Uterine smooth muscle cell (primary cell): ENCODE data around the gene STPG4. TPM values are rescaled to one million over a fixed set of nuclear protein-coding genes. Genes with fewer than 3 reads are reported as not detected.

Experiments
- total RNA-seq: library from RNA; depleted of rRNA; stranded (reverse); fragments of >200 nt; gene quantifications from 2 replicates; pipeline ENCODE4 v1.2.3, GENCODE V29; 2014

Gene STPG4, protein sequence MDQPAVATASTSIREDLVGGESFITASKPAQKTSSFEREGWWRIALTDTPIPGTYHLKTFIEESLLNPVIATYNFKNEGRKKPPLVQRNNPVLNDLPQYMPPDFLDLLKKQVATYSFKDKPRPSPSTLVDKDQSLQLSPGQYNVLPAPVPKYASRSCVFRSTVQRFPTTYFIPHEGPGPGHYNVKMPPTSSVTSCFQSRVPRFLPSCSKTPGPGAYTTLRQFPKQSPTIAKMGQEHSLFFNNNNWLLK
- total RNA-seq = 0.12 and 0.44 TPM in 2 replicates

DNA sequence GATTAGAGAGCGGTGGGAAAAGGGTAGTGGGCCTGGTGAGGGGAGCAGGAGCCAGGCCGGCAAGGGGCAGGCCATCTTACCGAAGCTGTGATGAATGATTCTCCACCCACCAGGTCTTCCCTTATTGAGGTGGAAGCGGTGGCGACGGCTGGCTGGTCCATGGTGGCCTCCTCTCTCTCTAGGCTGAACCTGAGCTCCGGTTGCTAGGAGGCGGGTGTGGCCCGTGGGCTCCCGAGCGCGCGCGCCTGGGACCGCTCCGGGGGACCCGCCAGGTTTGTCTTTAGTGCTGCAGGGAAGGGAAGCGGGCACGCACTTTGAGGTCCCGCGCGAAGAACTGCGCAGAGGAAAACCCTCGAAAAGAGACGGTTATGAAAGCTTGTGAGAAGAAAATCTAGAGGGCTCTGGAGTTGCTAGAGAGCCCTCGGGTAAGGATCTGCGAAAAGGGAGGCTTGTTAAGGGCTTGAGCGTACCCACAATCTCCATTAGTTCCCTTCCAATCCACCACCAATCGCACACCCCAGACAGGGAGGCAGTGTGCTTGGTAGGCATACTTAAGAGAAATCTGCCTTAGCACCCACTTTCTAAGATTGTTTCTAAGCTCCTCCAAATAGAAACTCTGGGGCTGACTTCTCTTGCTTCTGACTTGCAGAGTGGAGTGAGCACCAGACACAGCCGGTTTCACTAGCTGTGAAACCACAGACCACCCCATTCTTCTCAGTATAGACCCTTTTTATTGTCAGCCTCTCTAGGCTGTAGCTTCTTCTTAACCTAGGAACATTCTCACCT lies at the start of gene STPG4:
STPG4 (minus strand) TSS at position 218 of the 786 bp plus-strand sequence; CDS start at position 161, 57 bp downstream.

Other genes with a start within 250 kb of the STPG4 start
- 254 and 260 TPM in 2 replicates for gene MCFD2, start 239.5 kb downstream of the STPG4 start, total RNA-seq
- gene TTC7A, start 214.1 kb downstream of the STPG4 start, total RNA-seq = 21.5 and 21.6 TPM in 2 replicates
- gene CALM2, start 21.2 kb upstream of the STPG4 start, total RNA-seq = 799 and 1,349 TPM in 2 replicates
- 0.44 TPM in 1 of 2 replicates, not detected in the other for gene EPCAM, start 214.0 kb upstream of the STPG4 start, total RNA-seq
- 36.5 and 56.0 TPM in 2 replicates for gene MSH2, start 247.8 kb upstream of the STPG4 start, total RNA-seq